GM12872 (cell line): Measurements from ENCODE around the gene CDH3.

Source experiments
- CTCF ChIP-seq: IDR thresholded peaks from 3 replicates; pipeline ENCODE4 v1.5.1; 2011; ENCODE audit warnings: low read depth, mild to moderate bottlenecking, low read length, moderate library complexity; ENCODE audit not compliant: insufficient read depth

CDH3 gene

GRCh38 chr16:68685685-68686478 is 40.8 kb downstream of the CDH3 start:
- no peak for TF ChIP-seq CTCF

GRCh38 chr16:68686905-68687304 is 41.8 kb downstream of the CDH3 start:
- no peak for TF ChIP-seq CTCF

- TF ChIP-seq CTCF: no peak
Observed at GRCh38 chr16:68689921-68690320, 44.8 kb downstream of the CDH3 start.

- TF ChIP-seq CTCF: no peak
Observed at GRCh38 chr16:68695575-68695974, 50.5 kb downstream of the CDH3 start.

- no peak for TF ChIP-seq CTCF
Observed at GRCh38 chr16:68696514-68696913, 51.4 kb downstream of the CDH3 start.

GRCh38 chr16:68698091-68698490 is 53.0 kb downstream of the CDH3 start:
- no peak for TF ChIP-seq CTCF

- no peak for TF ChIP-seq CTCF
Observed at GRCh38 chr16:68700120-68700519, 55.0 kb downstream of the CDH3 start.
